T-helper 2 cell (primary cell): Measurements from ENCODE around the gene KLK2.

Experiments used
- DNase-seq, 5 experiments: peaks; one replicate each; pipeline versions ENCODE4 v3.0.0 to v3.0.0-alpha.2; 2012 to 2022

KLK2 gene

DNA sequence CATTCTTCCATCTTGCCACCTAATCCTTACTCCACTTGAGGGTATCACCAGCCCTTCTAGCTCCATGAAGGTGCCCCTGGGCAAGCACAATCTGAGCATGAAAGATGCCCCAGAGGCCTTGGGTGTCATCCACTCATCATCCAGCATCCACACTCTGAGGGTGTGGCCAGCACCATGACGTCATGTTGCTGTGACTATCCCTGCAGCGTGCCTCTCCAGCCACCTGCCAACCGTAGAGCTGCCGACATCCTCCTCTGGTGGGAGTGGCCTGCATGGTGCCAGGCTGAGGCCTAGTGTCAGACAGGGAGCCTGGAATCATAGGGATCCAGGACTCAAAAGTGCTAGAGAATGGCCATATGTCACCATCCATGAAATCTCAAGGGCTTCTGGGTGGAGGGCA, 21.6 kb upstream of the KLK2 start:
- DNase-seq = no peak

- no peak for DNase-seq
These were observed 18.4 kb upstream of the KLK2 start, which contains the start of gene KLK3 for GRCh38 chr19:50854636-50855410. Gene KLK3, plus strand, starts transcription at chr19:50854915. Its CDS starts 41 bp downstream, at chr19:50854956.

- DNase-seq = no peak
These were observed 15.9 kb upstream of the KLK2 start for GRCh38 chr19:50857366-50857765.

GRCh38 chr19:50858886-50859285, 14.4 kb upstream of the KLK2 start:
- DNase-seq = no peak

- no peak for DNase-seq
These were observed 13.4 kb upstream of the KLK2 start for GRCh38 chr19:50859849-50860248.

- no peak for DNase-seq
These were observed 12.2 kb upstream of the KLK2 start for GRCh38 chr19:50861010-50861409.

- no peak for DNase-seq
These were observed 11.5 kb upstream of the KLK2 start for GRCh38 chr19:50861496-50862286.

GRCh38 chr19:50869479-50869878, 3.8 kb upstream of the KLK2 start:
- no peak for DNase-seq

- peak in 1 of 5 experiments; percentile 66 for DNase-seq
These were observed 2.7 kb upstream of the KLK2 start for GRCh38 chr19:50870417-50871089.

GRCh38 chr19:50874211-50874610, 972 bp downstream of the KLK2 start:
- no peak for DNase-seq

DNA sequence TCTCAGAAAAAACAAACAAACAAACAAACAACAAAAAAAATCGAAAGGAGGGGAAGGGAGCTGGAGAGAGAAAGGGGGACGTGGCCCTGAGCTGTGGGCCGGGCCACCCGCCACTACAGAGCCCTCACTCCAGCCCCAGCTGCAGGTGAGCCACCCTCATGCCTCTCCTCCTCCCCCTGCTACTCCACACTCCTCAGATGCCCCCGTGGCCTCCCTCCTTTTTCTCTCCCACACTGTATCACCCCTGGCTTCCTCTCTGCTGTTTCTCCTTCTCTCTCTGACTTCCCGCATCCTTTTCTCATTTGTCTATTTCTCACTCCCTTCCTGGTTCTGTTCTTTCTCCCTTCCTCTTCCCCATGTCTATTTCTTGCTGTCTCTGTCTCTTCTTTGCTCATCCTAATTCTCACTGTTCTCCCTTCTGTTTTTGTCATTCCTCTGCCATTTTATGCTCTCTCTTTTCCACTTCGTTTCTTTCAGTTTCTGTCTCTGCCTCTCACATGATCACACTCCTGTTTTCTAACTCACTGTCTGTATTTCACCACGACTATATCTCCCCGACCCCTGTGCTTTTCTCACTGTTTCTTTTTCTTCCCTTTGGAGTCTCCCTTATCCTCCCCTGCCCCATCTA, 2.7 kb downstream of the KLK2 start:
- no peak for DNase-seq

DNA sequence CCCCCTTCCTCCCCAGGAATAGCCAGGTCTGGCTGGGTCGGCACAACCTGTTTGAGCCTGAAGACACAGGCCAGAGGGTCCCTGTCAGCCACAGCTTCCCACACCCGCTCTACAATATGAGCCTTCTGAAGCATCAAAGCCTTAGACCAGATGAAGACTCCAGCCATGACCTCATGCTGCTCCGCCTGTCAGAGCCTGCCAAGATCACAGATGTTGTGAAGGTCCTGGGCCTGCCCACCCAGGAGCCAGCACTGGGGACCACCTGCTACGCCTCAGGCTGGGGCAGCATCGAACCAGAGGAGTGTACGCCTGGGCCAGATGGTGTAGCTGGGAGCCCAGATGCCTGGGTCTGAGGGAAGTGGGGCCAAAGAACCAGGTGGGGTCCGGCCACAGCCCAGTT, 3.2 kb downstream of the KLK2 start:
- no peak for DNase-seq

DNA sequence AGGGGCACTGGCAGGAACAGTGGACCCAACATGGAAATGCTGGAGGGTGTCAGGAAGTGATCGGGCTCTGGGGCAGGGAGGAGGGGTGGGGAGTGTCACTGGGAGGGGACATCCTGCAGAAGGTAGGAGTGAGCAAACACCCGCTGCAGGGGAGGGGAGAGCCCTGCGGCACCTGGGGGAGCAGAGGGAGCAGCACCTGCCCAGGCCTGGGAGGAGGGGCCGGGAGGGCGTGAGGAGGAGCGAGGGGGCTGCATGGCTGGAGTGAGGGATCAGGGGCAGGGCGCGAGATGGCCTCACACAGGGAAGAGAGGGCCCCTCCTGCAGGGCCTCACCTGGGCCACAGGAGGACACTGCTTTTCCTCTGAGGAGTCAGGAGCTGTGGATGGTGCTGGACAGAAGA, 4.1 kb downstream of the KLK2 start:
- DNase-seq = no peak

DNA sequence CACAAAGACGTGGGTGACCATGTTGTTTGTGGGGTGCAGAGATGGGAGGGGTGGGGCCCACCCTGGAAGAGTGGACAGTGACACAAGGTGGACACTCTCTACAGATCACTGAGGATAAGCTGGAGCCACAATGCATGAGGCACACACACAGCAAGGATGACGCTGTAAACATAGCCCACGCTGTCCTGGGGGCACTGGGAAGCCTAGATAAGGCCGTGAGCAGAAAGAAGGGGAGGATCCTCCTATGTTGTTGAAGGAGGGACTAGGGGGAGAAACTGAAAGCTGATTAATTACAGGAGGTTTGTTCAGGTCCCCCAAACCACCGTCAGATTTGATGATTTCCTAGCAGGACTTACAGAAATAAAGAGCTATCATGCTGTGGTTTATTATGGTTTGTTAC, 5.6 kb downstream of the KLK2 start:
- DNase-seq = no peak

DNA sequence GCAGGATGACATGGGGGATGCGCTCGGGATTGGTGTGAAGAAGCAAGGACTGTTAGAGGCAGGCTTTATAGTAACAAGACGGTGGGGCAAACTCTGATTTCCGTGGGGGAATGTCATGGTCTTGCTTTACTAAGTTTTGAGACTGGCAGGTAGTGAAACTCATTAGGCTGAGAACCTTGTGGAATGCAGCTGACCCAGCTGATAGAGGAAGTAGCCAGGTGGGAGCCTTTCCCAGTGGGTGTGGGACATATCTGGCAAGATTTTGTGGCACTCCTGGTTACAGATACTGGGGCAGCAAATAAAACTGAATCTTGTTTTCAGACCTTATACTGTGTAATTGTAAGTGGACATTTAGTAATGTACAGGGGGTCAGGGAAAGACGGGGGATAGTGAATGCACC, 7.0 kb downstream of the KLK2 start:
- DNase-seq = no peak

GRCh38 chr19:50882188-50882587, 8.9 kb downstream of the KLK2 start:
- no peak for DNase-seq

DNA sequence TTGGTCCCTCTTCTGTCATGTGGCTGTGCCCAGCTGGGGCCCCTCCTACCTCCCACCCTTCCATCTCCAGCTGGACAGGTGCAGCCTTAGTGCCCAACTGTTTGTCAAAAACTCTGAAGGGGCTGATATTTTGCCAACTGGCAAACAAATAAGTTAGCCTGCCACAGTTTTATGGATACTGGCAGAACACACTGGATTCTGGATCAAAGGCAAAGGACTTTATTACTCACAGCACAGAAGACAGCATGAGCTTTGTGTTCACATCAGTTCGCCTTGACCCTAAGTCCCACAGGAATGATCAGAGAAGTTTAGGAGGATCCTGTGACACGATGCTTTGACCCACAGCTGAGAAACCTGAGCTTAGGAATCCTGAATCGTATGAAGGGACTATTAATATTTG, 16.4 kb downstream of the KLK2 start:
- no peak for DNase-seq

DNA sequence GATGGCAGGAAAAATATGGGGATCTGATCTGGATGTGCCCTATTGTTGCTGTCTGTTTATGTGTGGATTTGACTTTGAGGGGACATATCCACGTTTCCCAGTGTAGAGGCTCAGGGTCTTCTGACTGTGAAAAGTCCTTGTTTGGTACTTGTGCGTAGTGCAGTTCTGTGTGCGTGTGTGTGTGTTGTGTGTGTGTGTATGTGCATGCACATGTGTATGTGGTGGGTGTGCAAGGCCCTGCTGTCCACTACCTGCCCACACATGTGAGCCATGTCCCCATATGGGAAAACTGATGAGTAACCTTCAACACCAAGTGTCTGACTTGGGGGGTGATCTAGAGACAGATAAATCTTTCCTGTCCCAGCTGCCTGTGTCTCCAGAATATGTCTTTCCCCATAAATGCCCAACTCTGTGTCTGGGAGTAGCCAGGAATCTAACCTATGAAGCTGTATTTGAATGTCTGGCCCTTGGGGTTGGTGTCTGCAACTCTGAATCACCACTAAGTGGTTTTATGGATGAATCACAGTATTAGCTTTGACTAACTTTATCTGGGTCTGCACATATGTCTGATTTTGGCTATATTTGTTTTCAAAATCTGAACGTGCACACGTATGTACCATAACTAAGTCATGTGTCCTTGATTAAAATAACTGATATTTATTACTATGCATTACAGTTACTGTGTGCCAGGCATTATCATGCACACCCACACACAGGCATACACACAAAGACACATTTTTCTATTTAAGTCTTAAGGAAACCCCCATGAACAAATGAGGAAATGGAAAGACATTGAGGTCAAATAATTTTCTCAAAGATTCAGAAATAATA, 17.4 kb downstream of the KLK2 start:
- DNase-seq = no peak

- no peak for DNase-seq
These were observed 18.0 kb downstream of the KLK2 start for GRCh38 chr19:50891253-50891625.

DNA sequence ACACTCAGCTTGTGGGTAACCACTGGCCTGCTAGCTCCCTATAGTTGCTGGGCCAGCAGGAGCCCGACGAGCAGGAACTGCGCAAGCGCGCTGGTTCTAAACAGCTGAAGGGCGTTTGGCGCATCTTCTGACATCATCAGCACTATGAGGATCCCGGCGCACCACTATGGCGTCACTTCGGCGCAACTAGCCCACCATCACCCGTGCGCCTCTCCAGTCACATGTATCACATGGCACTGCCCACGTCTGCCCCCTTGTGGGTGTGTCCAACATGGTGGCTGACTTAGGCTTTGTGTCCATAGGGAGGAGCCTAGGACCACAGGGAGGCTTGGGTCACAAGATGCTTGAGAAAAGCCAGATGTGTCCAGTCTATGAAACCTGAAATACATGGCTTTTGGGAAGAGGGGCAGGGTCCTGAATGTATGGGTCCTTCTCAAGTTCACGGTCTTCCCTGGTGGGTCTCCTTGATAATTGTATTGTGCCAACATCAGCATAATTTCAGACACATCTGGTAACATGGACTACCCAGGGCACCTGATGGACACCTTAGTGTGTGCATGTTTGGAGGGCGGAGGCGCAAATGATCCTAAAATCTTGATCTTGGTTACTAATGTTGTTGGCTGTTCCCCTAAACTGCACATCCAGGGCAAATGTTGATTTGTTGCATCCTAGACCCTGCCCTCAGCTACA, 20.0 kb downstream of the KLK2 start:
- DNase-seq = no peak
